Heart left ventricle (tissue), 16 donors: ENCODE measurements around the gene ANGPTL2. TPM values are rescaled to one million over a fixed set of nuclear protein-coding genes. Genes with fewer than 3 reads are reported as not detected.
A peak's percentile ranks its signal among the peaks of the same experiment; 100 is the strongest.

Experiments used
- ATAC-seq, 4 donors: fragments of 200-7000 bp; cut with Tn5 transposase; one replicate each; pipeline ENCODE4 v1.9.1; 2020 to 2022; ENCODE audit warnings: moderate library complexity in 4 of 4, mild to moderate bottlenecking in 3 of 4, moderate number of reproducible peaks in 1 of 4
- DNase-seq, 5 donors: peaks; one replicate each; pipeline ENCODE4 v3.0.0-alpha.2; 2020
- H3K27ac ChIP-seq, 12 donors: fragments of 200-600 bp; sonication (generic) in 4 of 12; one replicate each; pipeline versions ENCODE4 v1.5.0 to v1.8.0; 2016 to 2022; ENCODE audit warnings: mild to moderate bottlenecking in 2 of 12
- H3K27me3 ChIP-seq, 9 donors: fragments of 200-600 bp; sonication (generic) in 2 of 9; one replicate each; pipeline versions ENCODE4 v1.5.1 to v1.8.0; 2016 to 2022; ENCODE audit warnings: mild to moderate bottlenecking in 3 of 9
- H3K36me3 ChIP-seq, 9 donors: fragments of 200-600 bp; sonication (generic) in 2 of 9; one replicate each; pipeline versions ENCODE4 v1.5.0 to v1.8.0; 2018 to 2022; ENCODE audit warnings: mild to moderate bottlenecking in 2 of 9
- H3K4me1 ChIP-seq, 12 donors: fragments of 200-600 bp; sonication (generic) in 4 of 12; one replicate each; pipeline versions ENCODE4 v1.5.0 to v1.8.0; 2016 to 2022; ENCODE audit warnings: mild to moderate bottlenecking in 3 of 12
- H3K4me3 ChIP-seq, 12 donors: fragments of 200-600 bp; sonication (generic) in 4 of 12; one replicate each; pipeline versions ENCODE4 v1.5.0 to v1.8.0; 2017 to 2022; ENCODE audit warnings: mild to moderate bottlenecking in 9 of 12, moderate library complexity in 4 of 12
- H3K9me3 ChIP-seq, 12 donors: fragments of 200-600 bp; sonication (generic) in 4 of 12; one replicate each; pipeline versions ENCODE4 v1.5.0 to v1.8.0; 2016 to 2022; ENCODE audit warnings: mild to moderate bottlenecking in 1 of 12
- POLR2A ChIP-seq, 2 donors: fragments of 450-650 bp; IDR thresholded peaks; one replicate each; pipeline ENCODE4 v1.6.1; 2017; ENCODE audit warnings: antibody characterized with exemption in 2 of 2, mild to moderate bottlenecking in 2 of 2, moderate library complexity in 2 of 2
- WGBS, 4 donors: extraction: QIAGEN DNeasy Blood & Tissue Kit in 2 of 4; methylation state at CpG; one replicate each; pipeline versions ENCODE4 v1.1.5 to v1.1.7; 2013 to 2018; 5-methylcytosine and 5-hydroxymethylcytosine counted together
- intact Hi-C, 10 donors: fragments of 100-400 bp; cut with DNase I; formaldehyde crosslinking; loops; one replicate each; pipeline versions ENCODE4 v1.11.1 to v1.14.2; 2022
- polyA plus RNA-seq, 2 donors: library from polyadenylated mRNA; stranded (reverse); fragments of 200-250 nt; gene quantifications; one replicate each; pipeline ENCODE4 v1.2.3, GENCODE V29; 2013
- total RNA-seq, 9 donors: library from RNA; depleted of rRNA in 2 of 9; stranded (reverse); fragments of >200 nt in 2 of 9; fragmentation: NEBNext Ultra II Directional in 3 of 9; extraction: Animal tissue kit (Norgen Biotek cat#: 25700) in 3 of 9; gene quantifications; one replicate each; pipeline versions ENCODE4 v1.1.0 to v1.2.4, GENCODE V29; 2016 to 2023
- TF ChIP-seq, protein P1 (sequence below), 12 donors: fragments of 200-600 bp; sonication (generic) in 4 of 12; IDR thresholded peaks; one replicate each; pipeline versions ENCODE4 v1.5.0 to v1.8.0; 2018 to 2022; ENCODE audit warnings: antibody characterized with exemption in 12 of 12, mild to moderate bottlenecking in 5 of 12
- donor health status: ischemic (EF 13 %, LVEDD 7.1; RV severe dilation, severe dysfunction).
- donor health status: healthy with polysubstance abuse.
- donor health status: DM: no; HTN: yes; CAD: no.
- donor health status: DM: no; HTN: no; CAD: no.
- donor health status: ischemic (EF 25% LVEDD 6.9; RV normal size, moderate dysfunction).
- donor health status: ischemic (EF 25% LVEDD 5.7; RV mildly dilated, moderate dysfunction).
- donor health status: healthy.
- donor health status: DM: yes; HTN: yes; CAD: no.
- donor health status: ischemic (EF 35%, LVEDD 5.7; RV mildly dilated, moderate dysfunction).
- donor health status: nonischemic (EF 11% LVEDD 7.7; RV severe dilation, severe dysfunction).
- donor health status: DM: yes; HTN: yes; CAD: no.
- donor health status: PGD.
- donor health status: ischemic (EF 29% LVEDD 5.4; RV normal size, mild dysfunction).
- donor health status: nonischemic (EF 23%, LVEDD 6.1; RV moderate dilation, normal function).

The ANGPTL2 gene
- total and polyA plus RNA-seq, 11 donors, result 17.0 to 92.5 (median 45.8) TPM

GRCh38 chr9:127075624-127076372, 46.6 kb downstream of the ANGPTL2 start:
- 54 to 62% (median 57%) methylated on average over 2 of the region's 2 CpGs for WGBS, 4 donors
- H3K27ac ChIP-seq, result peak overlapping the region in 6 of 12 donors; percentile 9 to 68 (median 28)

GRCh38 chr9:127074561-127075548, 47.6 kb downstream of the ANGPTL2 start:
- ATAC-seq, result peak; percentile 94 to 97 (median 95)
- Histone ChIP-seq H3K27me3 (no peaks in the 10 kb centered on the region), H3K4me1 (peaks cover 0 to 50% (median 30%) of the 10 kb centered on the region in 12 donors), H3K9me3 (peaks cover 0 to 14% (median 0%) of the 10 kb centered on the region in 12 donors), H3K4me3 (no peak overlapping the region), H3K27ac (peak overlapping the region in 10 of 12 donors; percentile 10 to 69 (median 58)), H3K36me3 (peaks cover 0 to 6% (median 0%) of the 10 kb centered on the region in 9 donors)
- DNase-seq, result peak in 4 of 5 donors; percentile 55 to 65 (median 60)
- 47 to 65% (median 50%) methylated on average over 4 of the region's 4 CpGs for WGBS, 4 donors
- no peak for TF ChIP-seq POLR2A (IDR thresholded peaks at IDR 0.05)
- intact Hi-C loops, result loop anchor here in 3 of 10 donors (1.0 to 10.0 kb wide), 3 partner anchors 39 to 50 kb away; partner anchors contain the start of gene ANGPTL2 (in 1 of the 3)

More at GRCh38 chr9:127075624-127076372, 46.6 kb downstream of the ANGPTL2 start:
- H3K4me3 ChIP-seq, result no peak overlapping the region
- peaks cover 0 to 14% (median 0%) of the 10 kb centered on the region in 12 donors for H3K9me3 ChIP-seq
- TF ChIP-seq POLR2A (IDR thresholded peaks at IDR 0.05), result no peak
- TF ChIP-seq, protein P1, sequence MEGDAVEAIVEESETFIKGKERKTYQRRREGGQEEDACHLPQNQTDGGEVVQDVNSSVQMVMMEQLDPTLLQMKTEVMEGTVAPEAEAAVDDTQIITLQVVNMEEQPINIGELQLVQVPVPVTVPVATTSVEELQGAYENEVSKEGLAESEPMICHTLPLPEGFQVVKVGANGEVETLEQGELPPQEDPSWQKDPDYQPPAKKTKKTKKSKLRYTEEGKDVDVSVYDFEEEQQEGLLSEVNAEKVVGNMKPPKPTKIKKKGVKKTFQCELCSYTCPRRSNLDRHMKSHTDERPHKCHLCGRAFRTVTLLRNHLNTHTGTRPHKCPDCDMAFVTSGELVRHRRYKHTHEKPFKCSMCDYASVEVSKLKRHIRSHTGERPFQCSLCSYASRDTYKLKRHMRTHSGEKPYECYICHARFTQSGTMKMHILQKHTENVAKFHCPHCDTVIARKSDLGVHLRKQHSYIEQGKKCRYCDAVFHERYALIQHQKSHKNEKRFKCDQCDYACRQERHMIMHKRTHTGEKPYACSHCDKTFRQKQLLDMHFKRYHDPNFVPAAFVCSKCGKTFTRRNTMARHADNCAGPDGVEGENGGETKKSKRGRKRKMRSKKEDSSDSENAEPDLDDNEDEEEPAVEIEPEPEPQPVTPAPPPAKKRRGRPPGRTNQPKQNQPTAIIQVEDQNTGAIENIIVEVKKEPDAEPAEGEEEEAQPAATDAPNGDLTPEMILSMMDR (IDR thresholded peaks at IDR 0.05), result no peak
- peaks cover 0 to 50% (median 30%) of the 10 kb centered on the region in 12 donors for H3K4me1 ChIP-seq
- no peak for DNase-seq
- H3K36me3 ChIP-seq, result no peaks in the 10 kb centered on the region
- H3K27me3 ChIP-seq, result no peaks in the 10 kb centered on the region
- intact Hi-C loops, result loop anchor here in 3 of 10 donors (1.0 to 10.0 kb wide), 3 partner anchors 39 to 51 kb away; partner anchors contain the start of gene ANGPTL2 (in 1 of the 3)
- no peak for ATAC-seq

DNA sequence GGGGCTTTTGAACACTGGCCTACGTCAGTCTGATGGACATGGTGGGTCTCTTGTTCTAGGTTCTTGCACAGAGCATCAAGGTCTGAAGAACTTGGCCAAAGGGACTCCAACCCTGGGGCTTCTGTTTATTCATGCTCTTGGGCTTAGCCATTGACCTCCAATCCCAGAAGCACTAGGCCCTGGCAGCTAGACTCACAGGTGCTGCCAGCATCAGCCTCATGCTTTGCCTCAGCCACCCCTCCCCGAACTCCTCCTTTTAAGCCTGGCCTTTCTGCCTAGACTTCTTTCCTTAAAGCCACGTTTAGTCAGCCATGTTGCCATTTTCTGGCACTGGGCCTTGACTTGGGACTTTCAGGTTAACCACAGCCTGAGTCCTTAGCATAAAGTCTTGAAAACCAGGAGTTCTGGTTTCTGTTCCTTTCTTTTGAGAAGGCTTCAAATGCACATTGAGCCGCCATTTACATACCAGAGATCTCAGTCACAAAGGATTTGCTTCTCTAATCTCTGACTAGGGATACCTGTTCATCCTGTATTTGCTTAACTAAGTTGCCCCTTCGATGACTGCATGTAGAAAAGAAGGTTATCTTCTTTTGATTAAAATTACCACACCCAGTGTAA, 54.7 kb downstream of the ANGPTL2 start:
- H3K36me3 ChIP-seq, result peaks cover 0 to 12% (median 0%) of the 10 kb centered on the region in 9 donors
- peaks cover 0 to 14% (median 0%) of the 10 kb centered on the region in 12 donors for H3K9me3 ChIP-seq
- WGBS, 4 donors, result 87 to 94% (median 93%) methylated on average over 5 of the region's 5 CpGs
- intact Hi-C loops, result no loop called here
- TF ChIP-seq, protein P1 (IDR thresholded peaks at IDR 0.05), result no peak
- TF ChIP-seq POLR2A (IDR thresholded peaks at IDR 0.05), result no peak
- H3K27me3 ChIP-seq, result no peaks in the 10 kb centered on the region
- DNase-seq (no peak), ATAC-seq (no peak)
- peaks cover 0 to 22% (median 4%) of the 10 kb centered on the region in 12 donors for H3K4me1 ChIP-seq
- H3K27ac ChIP-seq, result no peak overlapping the region
- no peak overlapping the region for H3K4me3 ChIP-seq

DNA sequence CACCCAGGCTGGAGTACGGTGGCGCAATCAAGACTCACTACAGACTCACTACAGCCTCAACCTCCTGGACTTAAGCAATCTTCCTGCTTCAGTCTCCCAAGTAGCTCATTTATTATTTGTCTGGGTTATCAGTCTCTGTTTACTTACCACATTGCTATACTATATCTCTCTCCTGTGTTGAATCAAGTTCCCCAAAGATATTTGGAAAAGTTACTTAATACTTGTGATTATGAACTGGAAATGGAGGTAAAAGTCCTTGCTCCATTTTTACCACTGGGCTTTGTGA, 55.6 kb downstream of the ANGPTL2 start:
- intact Hi-C loops, result no loop called here
- H3K27ac ChIP-seq, result no peak overlapping the region
- H3K9me3 ChIP-seq, result peaks cover 0 to 9% (median 0%) of the 10 kb centered on the region in 12 donors
- H3K36me3 ChIP-seq, result peaks cover 0 to 12% (median 0%) of the 10 kb centered on the region in 9 donors
- TF ChIP-seq POLR2A (IDR thresholded peaks at IDR 0.05), result no peak
- TF ChIP-seq, protein P1 (IDR thresholded peaks at IDR 0.05), result no peak
- DNase-seq (no peak), ATAC-seq (no peak)
- peaks cover 0 to 22% (median 4%) of the 10 kb centered on the region in 12 donors for H3K4me1 ChIP-seq
- WGBS, 4 donors, result 95 to 98% (median 97%) methylated on average over 2 of the region's 2 CpGs
- no peak overlapping the region for H3K4me3 ChIP-seq
- H3K27me3 ChIP-seq, result no peaks in the 10 kb centered on the region
